ENCODE results near the gene LAMA3.

DNA sequence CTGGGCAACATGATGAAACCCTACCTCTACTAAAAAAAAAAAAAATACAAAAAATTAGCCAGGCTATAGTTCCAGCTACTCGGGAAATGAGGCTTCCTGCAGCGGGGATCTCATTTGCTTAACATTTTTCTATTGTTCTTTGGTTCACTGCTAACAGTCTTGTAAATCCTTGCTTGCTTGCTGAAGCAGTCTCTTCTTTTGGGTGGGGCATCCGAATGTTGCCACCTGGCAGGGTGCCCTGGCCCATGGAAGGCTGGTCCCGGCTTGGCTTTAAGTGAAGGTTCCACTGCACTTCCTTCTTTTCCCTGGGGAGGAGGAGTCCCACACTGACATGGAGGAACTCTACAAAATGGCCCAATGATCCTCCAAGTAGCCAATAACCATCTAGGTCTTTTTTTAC, 20.5 kb upstream of the LAMA3 start:
- TF ChIP-seq CTCF (IDR thresholded peaks at IDR 0.05) (no peak), POLR2A (IDR thresholded peaks at IDR 0.05) (no peak)

All from adrenal gland (tissue), 5 donors.